Ovary (tissue), 3 donors: ENCODE measurements around the gene PFKFB2.

Experiments used
- POLR2A ChIP-seq: fragments of 450-650 bp; IDR thresholded peaks from one replicate; pipeline ENCODE4 v1.6.1; 2017; ENCODE audit warnings: antibody characterized with exemption, mild to moderate bottlenecking, moderate library complexity
- TF ChIP-seq, protein P1 (sequence below), 3 donors: fragments of 450-650 bp in 2 of 3; fragments of 200-600 bp in 1 of 3; IDR thresholded peaks; one replicate each; pipeline versions ENCODE4 v1.5.1 to v1.8.0; 2016 to 2022; ENCODE audit warnings: antibody characterized with exemption in 3 of 3, mild to moderate bottlenecking in 1 of 3
- donor health status: DM: no; HTN: no; CAD: no.

DNA sequence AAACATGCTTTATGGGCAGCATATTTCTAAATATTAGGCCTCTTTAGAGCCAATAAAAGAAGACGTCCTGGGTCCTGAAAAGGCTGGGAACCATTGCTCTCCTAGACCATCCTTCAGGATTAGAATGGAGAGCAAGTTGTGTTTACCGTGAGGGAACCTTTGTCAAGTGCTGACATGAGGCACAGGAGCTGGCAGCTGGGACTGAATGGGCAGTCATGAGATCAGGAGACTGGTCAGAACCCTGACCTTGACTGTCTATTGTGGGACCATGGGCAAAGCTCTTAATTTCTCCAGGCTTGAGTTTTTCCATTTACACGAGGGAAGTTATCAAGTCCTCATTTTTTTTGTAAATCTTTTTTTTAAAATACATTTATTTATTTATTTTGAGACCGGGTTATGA, 5.2 kb downstream of the PFKFB2 start:
- TF ChIP-seq, protein P1, sequence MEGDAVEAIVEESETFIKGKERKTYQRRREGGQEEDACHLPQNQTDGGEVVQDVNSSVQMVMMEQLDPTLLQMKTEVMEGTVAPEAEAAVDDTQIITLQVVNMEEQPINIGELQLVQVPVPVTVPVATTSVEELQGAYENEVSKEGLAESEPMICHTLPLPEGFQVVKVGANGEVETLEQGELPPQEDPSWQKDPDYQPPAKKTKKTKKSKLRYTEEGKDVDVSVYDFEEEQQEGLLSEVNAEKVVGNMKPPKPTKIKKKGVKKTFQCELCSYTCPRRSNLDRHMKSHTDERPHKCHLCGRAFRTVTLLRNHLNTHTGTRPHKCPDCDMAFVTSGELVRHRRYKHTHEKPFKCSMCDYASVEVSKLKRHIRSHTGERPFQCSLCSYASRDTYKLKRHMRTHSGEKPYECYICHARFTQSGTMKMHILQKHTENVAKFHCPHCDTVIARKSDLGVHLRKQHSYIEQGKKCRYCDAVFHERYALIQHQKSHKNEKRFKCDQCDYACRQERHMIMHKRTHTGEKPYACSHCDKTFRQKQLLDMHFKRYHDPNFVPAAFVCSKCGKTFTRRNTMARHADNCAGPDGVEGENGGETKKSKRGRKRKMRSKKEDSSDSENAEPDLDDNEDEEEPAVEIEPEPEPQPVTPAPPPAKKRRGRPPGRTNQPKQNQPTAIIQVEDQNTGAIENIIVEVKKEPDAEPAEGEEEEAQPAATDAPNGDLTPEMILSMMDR (IDR thresholded peaks at IDR 0.05) = no peak
- TF ChIP-seq POLR2A = no peak
